Stimulated activated CD8-positive, alpha-beta memory T cell treated with anti-CD3 and anti-CD28 coated beads, Interleukin-15, amount 100 ng/mL, for 48 hours (primary cell): Measurements from ENCODE around the gene DUXB.

Experiments
- DNase-seq, 2 donors: peaks; one replicate each; pipeline ENCODE4 v3.0.0-alpha.2; 2020; ENCODE audit warnings: low read depth in 2 of 2

Gene DUXB

DNA sequence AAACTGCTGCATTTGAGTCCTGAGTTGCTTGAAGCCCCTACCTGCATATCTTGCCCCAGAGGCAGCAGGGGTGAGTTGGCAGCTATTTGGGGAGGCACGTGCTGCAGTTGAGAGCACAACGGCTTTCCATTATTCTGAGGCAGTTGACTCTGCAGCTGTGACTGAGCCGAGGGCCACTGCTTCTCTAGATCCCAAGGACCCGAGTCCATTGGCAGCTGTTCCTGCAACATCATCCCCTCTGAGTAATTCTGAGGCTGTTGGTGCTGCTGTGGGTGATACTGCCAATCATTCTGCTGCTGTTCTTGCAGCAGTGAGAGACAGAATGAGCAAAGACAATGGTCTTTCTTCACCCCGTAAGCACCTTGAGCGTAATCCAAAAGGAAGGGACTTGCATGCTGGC lies 40.9 kb downstream of the DUXB start:
- no peak for DNase-seq

DNA sequence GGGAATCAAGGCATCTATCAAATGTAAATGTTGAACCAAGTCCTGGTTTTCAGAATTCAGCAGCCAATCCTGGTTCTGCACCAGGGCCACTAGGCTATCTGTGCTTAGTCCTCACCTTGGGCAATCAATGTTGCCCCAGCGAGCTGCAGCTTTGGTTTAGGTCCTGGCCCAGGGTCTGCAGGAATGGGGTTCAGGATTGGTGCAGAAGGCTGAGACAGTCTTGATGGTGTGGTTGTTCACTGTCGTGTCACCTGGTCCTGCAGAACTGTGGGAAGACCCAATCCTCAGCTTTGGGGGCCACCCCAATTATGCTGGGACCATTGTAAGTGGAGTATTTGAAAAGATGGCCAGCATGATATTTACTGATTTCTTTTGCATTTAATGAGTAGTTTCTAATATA lies 43.1 kb downstream of the DUXB start:
- DNase-seq, result no peak

- DNase-seq, result no peak
Observed at GRCh38 chr16:75653922-75654321, 47.3 kb downstream of the DUXB start.

DNA sequence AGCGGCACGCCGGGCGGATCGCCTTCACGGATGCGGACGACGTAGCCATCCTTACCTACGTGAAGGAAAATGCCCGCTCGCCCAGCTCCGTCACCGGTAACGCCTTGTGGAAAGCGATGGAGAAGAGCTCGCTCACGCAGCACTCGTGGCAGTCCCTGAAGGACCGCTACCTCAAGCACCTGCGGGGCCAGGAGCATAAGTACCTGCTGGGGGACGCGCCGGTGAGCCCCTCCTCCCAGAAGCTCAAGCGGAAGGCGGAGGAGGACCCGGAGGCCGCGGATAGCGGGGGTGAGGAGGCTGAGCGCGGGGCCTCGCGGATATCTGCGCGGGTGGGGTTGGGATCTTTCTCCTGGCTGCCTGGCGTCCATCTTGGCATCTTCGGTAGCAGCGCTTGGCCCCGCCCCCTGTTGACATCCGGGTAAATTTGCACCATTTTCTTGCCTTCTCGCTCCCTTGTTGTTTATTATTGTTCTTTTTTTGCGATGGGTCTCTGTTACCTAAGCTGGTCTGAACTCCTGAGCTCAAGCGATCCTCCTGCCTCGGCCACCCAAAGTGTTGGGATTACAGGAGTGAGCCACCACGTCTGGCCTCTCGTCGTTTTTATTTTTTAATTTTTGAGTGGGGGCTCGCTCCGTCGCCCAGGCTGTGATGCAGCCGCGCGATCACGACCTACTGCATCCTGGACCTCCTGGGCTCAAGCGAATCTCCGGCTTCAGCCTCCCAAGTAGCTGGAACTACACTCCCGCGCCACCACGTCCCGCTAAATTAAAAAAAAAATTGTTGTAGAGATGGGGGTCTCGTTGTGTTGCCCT lies 52.8 kb downstream of the DUXB start:
- DNase-seq, result peak; percentile 70 to 71

GRCh38 chr16:75647492-75648264 lies 53.6 kb downstream of the DUXB start, which contains the start of the genes KARS1 and TERF2IP:
Gene KARS1 (minus strand): TSS chr16:75647665. CDS start chr16:75647639, 26 bp downstream.
Gene TERF2IP (plus strand): TSS chr16:75647773. CDS start chr16:75647883, 110 bp downstream.
- DNase-seq, result peak; percentile 92 to 94

GRCh38 chr16:75647112-75647491 lies 54.2 kb downstream of the DUXB start:
- DNase-seq, result no peak

DNA sequence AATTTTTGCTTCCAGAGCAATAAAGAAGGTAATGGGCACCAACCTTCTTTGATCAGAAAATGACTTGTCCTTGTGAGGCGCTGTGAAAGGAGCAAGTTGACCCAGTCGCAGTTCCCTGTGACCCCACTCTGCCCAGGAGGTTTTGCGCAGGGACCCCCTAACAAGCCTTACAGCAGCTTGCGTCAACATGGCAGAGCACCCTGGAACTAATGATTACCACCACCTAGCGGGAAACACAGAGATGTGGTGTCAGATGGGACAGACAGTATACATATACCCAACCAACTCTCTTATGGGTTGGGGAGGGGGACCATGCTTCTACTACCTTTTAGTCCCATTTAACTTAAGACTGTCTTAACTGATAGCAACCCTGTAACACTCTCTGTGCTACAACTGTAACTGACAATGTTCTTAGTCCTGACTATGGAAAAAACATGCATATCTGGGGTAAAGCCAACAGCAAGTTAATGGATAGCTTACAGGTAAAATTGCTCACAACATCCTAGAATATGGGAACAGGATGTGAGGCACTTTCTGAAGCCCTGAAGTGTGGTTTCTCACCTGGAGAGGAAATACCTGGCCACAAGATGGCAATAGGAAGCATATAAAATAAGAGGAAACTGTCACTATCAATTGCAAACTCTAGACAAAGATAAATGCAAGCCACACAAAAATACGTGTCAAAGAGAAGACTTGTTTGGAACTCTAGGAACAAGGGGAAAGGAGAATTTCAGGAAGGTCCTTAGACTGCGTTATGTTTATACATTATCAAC lies 56.8 kb downstream of the DUXB start:
- no peak for DNase-seq
